Measurements from ENCODE around the gene RNF113B.

Gene RNF113B

DNA sequence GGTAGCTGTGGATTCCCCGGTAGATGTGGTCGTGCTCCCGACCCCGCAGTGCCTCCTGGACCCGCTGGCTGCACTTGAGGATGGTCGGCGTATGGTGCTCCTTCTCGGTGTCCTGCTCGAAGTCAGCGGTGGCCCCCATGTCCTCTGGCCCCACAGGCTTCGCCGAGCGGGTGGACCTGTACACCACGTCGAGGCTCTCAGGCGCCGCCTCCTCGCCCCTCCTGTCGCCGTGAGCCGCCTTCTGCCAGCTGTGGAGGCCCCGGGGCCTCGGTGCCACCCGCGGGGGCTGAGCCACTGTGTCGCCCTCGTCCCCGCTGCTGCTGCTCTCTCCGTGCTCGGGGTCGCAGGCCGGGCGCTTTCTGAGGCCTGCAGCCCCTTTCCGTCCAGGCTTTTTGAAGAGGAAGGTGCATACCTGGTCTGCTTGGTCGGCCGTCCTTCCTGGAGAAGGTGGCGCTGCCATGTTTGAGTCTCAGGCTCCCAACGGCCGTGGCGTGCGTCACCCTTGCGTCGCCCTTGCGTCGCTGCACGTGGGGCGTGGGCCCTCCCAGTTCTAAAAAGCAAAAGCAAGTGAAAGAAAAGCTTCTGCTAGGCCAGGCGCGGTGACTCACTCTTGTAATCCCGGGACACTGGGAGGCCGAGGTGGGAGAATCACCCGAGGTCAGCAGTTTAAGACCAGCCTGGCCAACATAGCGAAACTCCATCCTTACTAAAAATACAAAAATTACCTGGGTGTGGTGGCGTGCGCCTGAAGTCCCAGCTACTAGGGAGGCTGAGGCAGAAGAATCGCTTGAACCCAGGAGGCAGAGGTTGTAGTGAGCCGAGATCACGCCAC is at the start of gene RNF113B:
RNF113B (minus strand) TSS at position 493 of the 832 bp plus-strand sequence; CDS start at position 460, 33 bp downstream.
- DNase-seq: no peak

DNA sequence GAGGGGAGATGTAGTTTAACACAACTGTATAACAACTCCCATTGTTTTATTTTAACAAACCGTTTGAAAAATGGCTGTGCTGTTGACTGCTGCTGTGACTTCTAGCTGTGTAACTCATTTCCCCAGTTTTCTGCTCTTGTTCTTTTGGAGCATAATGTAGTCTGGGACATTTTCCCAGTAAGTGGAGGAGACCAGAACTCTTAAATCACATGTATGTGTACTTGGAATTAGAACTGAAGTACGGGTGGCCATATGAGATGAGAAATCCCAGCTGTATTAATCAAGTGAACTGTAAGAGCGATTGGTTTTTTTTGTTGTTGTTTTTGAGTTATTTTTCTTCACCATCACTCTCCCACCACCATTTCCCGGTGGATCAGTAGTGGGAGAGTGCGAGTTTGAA is 49.4 kb upstream of the RNF113B start:
- DNase-seq: no peak

DNA sequence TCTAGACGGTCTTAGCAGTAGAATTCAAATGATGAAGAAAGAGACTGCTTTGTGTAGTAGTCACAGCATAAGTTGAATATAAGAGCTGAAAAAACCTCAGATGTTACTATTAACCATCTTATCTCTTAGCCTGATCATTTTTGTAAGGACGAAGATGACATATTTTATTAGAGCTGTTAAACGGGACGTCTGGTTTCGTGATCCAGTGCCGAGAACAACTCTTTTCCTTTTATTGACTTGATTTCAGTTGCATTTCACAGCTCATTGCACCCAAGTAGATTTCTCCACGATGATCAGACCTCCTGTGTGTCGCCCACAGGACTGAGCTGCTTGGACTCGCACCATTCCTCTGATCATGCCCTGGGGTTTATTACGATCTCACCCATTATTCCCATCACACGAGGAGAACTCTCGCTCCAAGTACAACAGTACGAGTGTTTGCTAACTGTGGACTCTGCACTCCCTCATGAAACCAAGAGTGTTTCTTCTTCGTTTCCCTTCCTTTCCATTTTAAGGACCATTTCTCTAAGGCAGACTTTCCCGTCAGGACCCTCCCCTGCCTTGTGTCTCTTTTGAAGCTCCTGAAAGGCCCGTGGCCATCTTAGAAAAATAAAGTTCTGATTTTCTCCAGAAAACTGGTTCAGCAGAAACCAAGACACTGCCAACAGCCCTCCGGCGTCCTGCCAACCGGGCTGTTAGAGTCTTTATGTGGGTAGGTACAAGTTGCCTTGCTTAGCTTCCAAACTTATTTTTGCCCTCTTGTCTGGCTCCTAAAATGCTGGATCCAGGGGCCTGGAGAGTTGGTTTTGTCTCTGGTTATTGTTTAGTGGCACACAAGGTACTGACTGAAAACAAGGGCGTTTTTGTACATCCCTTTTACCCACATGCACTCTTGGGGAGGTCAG is 48.2 kb upstream of the RNF113B start:
- no peak for DNase-seq

DNA sequence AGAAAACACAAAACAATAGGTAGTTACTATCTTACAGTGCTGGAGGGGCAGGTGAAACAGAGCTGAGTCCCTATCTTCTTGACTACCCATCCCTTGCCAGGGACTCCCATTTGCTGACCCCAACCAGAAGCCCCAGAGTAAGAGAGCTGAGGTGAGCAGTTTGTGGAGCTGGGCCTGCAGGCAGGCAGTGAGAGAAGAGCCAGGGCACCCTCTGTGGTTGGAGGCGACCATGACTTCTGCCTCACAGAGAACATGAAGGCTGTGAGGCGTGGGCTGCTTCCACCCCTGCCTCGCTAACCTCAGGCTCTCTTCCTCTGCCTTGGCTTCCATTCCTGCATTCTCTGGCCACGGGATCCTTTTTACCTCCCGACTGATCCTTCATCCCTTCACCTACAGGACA is 47.5 kb upstream of the RNF113B start:
- no peak for DNase-seq

- no peak for DNase-seq
These were observed 46.7 kb upstream of the RNF113B start for GRCh38 chr13:98223741-98224140.

GRCh38 chr13:98222816-98223215 is 45.7 kb upstream of the RNF113B start:
- DNase-seq: no peak

DNA sequence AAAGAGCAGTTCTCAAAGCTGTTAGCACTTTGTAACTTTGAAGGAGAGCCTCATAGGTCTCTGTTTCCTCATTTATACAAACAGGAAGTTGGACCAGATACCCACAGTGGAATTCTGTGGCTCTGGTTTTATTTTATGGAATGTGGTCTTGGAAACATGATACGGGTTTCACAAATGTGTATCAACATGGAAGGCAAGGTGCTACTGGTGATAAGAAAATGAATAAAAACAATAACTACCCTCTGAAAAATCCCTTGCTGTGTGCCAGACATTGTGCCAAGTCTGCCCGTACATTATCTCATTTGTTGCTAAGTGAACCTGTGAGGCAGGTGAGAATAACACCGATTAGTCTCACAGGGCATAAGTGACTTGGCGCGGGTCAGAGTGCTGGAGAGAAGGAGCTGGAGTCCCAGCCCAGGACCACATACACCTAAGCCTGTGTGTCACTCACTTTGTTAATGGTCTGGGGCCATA is 45.0 kb upstream of the RNF113B start:
- peak; percentile 31 for DNase-seq

GRCh38 chr13:98221234-98221633 is 44.2 kb upstream of the RNF113B start:
- DNase-seq: peak; percentile 93

DNA sequence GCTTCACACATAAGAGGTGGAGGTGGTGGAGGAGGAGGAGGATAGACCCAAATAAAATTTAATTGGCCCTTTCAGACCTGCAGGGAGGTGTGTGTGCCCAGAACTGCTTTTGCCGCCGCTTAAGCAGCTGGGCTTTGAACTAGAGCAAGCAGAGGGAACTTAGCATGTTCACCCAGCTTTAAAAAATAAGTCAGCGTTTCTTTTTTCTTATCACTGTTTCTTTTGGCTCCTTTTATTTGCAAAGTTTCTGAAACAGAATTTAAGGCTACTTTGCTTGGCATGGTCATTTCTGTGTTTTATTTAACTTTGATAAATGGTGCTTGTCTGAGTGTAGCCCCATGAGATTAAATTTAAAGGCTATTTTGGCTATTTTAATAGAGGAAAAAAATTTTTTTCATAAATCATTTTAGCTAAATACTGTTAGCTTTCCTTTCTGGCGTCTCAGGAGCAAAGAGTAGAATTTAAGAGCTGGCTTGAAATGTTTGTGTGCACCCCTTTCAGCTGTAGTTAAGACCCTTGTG is 43.3 kb upstream of the RNF113B start:
- DNase-seq: no peak

GRCh38 chr13:98219685-98220084 is 42.6 kb upstream of the RNF113B start:
- DNase-seq: no peak

DNA sequence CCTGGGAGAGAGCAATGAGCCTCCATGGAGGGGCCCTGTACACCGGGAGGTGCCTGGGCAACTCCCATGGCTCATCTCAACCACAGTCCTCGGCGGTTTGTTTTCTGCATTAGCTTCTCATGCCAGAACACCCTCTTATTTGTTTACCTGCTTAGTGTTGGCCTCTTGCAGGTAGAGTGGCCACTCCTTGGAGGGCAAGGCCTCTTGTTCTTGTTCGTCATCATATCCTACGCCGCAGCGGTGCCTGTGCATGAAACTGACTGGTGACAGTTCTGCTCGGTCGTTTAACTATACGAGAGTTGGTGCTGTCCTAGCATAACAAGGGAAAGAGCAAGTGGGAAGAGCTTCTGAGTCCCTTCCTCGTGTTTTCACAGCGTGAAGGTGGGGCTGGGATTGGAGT is 40.5 kb upstream of the RNF113B start:
- DNase-seq: no peak

DNA sequence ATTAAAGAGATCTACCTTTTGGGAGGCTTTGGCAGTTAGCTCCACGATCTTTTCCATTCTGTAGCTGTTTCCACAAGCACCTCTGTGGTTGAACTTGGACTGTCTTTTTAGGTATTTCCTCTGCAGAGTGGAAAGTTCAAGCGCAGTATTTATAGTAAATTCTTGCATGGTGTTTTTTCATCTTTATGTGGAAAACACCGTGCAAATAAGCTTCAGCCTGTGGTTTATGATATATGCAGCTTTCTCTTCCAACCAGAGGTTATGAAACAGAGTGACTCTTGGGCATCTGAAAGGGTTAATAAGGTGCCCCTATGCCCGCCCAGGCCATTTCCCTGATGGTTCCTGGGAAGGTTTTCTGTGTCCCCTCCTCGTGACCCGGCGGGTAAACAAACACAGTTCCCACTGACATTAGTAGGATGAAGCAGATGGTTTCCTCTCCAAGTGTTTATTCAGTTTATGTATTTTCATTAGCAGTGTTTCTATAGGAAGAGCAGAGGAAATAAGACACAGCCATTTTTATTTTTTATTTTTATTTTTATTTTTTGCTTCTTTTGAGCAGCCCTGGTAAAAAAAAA is 39.7 kb upstream of the RNF113B start:
- DNase-seq: peak; percentile 31

DNA sequence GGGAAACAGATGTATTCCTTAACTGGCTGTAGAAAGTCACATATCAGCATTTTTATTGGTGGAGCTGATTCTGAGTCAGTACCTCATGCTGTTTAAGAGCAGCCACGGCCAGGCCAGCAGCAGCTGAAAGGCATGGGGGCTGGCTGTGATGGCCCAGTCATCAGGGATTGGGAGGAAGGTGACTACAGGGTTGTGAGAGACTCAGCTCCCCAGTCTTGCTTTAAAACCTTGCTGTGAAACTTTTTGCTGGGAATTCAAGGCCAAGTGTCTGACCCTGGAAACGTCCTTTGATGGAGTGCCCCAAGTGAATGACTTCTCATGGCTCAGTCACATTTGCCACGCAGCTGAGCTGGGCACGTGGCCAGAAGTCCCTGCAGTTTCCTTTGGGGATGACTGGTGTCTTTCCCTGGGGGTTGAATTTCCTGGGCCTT is 39.1 kb upstream of the RNF113B start:
- peak; percentile 52 for DNase-seq

DNA sequence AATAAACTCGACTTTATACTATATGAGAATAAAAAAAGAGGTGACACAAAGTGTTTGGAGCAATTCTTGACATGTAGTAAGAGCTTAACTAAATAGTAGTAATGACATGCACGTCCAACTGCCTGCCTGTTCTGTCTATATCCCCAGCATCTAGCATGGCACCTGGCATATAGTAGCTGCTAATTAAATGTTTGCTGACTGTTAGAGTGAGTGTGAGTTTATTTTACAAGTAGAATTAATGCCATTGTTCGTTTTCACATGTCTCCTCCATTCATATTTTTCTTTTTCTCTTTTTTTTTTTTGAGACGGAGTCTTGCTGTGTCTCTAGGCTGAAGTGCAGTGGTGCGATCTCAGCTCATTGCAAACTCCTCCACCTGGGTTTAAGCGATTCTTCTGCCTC is 38.4 kb upstream of the RNF113B start:
- DNase-seq: no peak

DNA sequence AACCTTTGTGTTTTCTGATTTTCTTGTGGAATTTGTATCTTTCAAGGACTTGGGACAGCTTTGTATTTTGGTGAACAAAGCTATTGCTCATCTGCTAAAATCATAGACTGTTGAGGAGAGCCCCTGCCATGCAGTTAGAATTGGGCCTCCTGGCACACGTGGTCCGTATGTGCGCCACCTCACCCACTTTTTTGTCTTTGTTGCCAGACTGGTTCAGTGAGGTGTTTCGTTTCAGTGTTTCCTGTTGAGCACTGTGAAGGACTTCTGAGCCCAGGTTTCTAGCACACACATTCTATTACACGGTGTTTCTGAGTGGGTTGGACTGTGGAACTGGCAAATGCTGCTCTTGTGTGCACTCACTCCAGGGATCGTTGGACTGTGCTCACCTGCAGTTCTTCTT is 37.6 kb upstream of the RNF113B start:
- DNase-seq: no peak

GRCh38 chr13:98214008-98214643 is 37.1 kb upstream of the RNF113B start:
- no peak for DNase-seq

DNA sequence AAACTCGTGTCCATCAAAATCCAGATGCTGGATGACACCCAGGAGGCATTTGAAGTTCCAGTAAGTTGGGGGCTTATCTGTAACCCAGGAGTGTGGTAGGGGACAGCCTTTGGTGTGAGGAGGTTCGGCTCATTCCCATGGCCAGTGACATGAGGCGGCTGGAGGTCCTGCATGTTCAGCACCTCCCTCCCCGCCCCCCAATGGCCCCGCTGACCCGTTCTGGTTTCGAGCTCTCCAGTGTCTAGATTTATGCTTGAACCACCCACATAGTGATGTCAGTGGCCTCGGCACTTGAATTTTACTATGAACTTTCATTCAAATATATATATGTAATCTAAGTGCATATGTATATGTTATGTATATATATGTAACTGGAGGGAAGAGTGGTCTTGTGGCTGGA is 36.3 kb upstream of the RNF113B start:
- DNase-seq: no peak

DNA sequence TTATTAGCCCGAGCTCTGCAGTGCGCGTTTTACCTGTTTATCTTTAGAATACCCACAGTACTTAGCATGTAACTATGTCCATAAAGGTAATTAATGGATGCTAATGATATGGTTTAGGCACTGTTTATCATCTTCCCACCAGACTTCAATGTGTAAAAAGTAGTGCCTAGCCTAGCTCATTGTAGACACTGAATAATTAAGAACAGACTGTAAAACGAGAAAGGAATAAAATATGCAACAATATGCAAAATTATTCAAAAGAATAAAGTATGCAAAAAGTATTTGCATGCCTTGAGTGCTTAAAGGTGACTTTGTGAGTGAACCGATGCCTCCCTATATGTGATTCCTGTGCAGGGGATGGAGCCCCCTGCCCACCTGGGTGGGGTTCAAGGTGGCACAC is 35.7 kb upstream of the RNF113B start:
- no peak for DNase-seq

DNA sequence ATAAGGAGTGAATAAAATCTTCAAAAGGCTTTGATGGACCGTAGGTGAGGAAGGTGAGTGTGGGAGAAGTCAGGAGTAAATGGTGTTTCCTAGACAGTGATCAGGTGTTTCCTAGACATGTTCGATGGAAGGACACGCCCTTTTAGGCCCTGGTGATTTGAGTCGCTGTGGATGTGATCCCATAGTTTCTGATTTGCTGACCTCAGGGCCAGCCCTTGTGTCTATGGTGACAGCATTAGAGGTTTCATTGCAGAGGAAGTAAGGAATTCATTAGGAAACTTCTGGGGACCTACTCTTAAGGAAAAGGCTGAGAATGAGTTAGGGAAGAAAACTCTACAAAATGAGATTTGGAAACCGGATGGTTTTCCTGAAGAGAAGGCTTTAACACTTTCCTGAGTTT is 31.5 kb upstream of the RNF113B start:
- DNase-seq: no peak

DNA sequence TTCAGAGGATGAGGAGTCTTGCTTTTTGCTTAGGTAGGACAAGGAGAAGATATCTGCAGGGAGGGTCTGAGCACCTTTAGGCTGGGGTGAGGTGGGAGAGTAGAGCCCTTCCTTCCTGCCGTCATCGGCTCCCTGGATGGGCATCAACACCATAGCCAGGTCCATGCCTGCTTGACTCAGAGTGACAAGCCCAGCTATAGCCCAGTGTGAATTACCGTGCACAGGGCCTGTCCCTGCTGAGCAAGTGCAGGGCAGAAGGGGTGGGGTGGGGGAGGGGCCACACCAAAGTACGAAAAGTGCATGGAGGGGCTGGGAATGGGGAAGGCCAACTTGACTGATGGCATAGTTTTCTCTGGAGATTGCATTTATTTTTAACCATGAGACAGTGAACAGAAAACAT is 30.3 kb upstream of the RNF113B start:
- DNase-seq: no peak

DNA sequence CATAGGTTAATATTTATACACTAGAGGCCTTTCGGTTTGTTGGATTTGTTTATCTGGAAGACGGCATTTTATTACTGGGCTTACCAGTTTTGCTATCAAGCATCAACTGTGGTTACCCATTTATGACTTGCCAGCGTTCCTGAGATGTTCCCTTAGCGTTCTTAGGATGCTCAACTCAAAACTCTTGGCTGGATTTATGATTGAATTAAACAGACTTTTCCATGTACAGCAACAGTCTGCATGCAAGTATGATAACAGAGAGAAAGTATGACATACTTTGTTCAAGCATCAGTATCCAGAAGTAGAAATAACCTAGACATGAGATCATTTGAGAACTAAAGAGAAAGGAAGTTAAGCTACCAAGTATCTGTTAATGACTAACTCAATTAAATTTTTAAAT is 29.9 kb upstream of the RNF113B start:
- no peak for DNase-seq

DNA sequence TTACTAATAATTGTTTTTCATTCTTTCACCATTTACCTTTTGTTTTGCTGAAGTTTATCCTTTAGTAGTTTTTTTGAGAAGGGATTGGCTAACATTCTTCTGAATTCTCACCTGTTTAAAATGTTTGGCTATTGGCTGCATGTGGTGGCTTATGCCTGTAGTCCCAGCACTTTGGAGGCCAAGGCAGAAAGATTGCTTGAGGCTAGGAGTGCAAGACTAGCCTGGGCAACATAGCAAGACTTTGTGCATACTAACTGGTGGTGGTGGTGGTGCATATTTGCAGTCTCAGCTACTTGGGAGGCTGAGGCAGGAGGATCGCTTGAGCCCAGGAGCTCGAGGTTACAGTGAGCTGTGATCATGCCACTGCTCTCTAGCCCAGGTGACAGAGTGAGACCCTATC is 27.5 kb upstream of the RNF113B start:
- no peak for DNase-seq
